Right lobe of liver (tissue), 6 donors: ENCODE data around the gene ADAMTS2. TPM values are rescaled to one million over a fixed set of nuclear protein-coding genes. Genes with fewer than 3 reads are reported as not detected.

Experiments used
- ATAC-seq, 4 donors: fragments of 200-7000 bp; cut with Tn5 transposase; one replicate each; pipeline ENCODE4 v1.9.1; 2020; ENCODE audit warnings: mild to moderate bottlenecking in 4 of 4, moderate library complexity in 4 of 4
- DNase-seq, 3 donors: peaks; one replicate each; pipeline ENCODE4 v3.0.0-alpha.2; 2020
- H3K27ac ChIP-seq, 3 donors: fragments of 200-600 bp; one replicate each; pipeline ENCODE4 v1.8.0; 2022
- H3K27me3 ChIP-seq, 2 donors: fragments of 200-600 bp; one replicate each; pipeline ENCODE4 v1.8.0; 2022
- H3K36me3 ChIP-seq, 4 donors: fragments of 200-600 bp; sonication (generic) in 1 of 4; one replicate each; pipeline versions ENCODE4 v1.5.1 to v1.8.0; 2017 to 2022; ENCODE audit warnings: control low read depth in 1 of 4
- H3K4me1 ChIP-seq, 4 donors: fragments of 200-600 bp; sonication (generic) in 1 of 4; one replicate each; pipeline versions ENCODE4 v1.5.1 to v1.8.0; 2017 to 2022; ENCODE audit warnings: control low read depth in 1 of 4
- H3K4me3 ChIP-seq, 3 donors: fragments of 200-600 bp; one replicate each; pipeline ENCODE4 v1.8.0; 2022
- H3K9me3 ChIP-seq, 4 donors: fragments of 200-600 bp; sonication (generic) in 1 of 4; one replicate each; pipeline versions ENCODE4 v1.5.1 to v1.8.0; 2017 to 2022; ENCODE audit warnings: control low read depth in 1 of 4
- CTCF ChIP-seq, 4 donors: fragments of 200-600 bp in 3 of 4; fragments of 450-650 bp in 1 of 4; IDR thresholded peaks; one replicate each; pipeline versions ENCODE4 v1.5.1 to v1.8.0; 2016 to 2022; ENCODE audit warnings: antibody characterized with exemption in 4 of 4, mild to moderate bottlenecking in 2 of 4
- POLR2A ChIP-seq: fragments of 450-650 bp; IDR thresholded peaks from one replicate; pipeline ENCODE4 v1.6.1; 2017; ENCODE audit warnings: antibody characterized with exemption, mild to moderate bottlenecking
- WGBS: methylation state at CpG from one replicate; pipeline ENCODE4 v1.1.6; 2018; ENCODE audit warnings: low coverage, low lambda C conversion rate; ENCODE audit not compliant: insufficient coverage; ENCODE audit errors: missing lambda C conversion rate; 5-methylcytosine and 5-hydroxymethylcytosine counted together
- intact Hi-C, 2 donors: fragments of 100-400 bp; cut with DNase I; formaldehyde crosslinking; loops; one replicate each; pipeline versions ENCODE4 v1.11.2 to v1.14.1; 2022
- total RNA-seq, 6 experiments: library from RNA; depleted of rRNA in 2 of 6; stranded (reverse); fragments of >200 nt in 2 of 6; fragmentation: NEBNext Ultra II Directional in 3 of 6; extraction: Animal tissue kit (Norgen Biotek cat#: 25700) in 3 of 6; gene quantifications; one replicate each; pipeline versions ENCODE4 v1.1.0 to v1.2.4, GENCODE V29; 2016 to 2023
- donor health status: DM: no; HTN: yes; CAD: no.
- donor health status: DM: no; HTN: no; CAD: no.
- donor health status: DM: no; HTN: no; CAD: no.
- donor health status: DM: no; HTN: yes; CAD: no.
- donor health status: DM: no; HTN: yes; CAD: no.

The ADAMTS2 gene
- total RNA-seq, 6 experiments from 2014 or later: 6.3 to 18.9 (median 13.5) TPM

- Histone ChIP-seq H3K4me3 (no peak overlapping the region), H3K36me3 (no peaks in the 10 kb centered on the region), H3K27me3 (no peaks in the 10 kb centered on the region), H3K4me1 (no peaks in the 10 kb centered on the region), H3K9me3 (no peaks in the 10 kb centered on the region), H3K27ac (no peak overlapping the region)
- ATAC-seq (no peak), DNase-seq (peak in 2 of 3 donors; percentile 3 to 25)
- TF ChIP-seq POLR2A: no peak
- no peak for TF ChIP-seq CTCF (IDR thresholded peaks at IDR 0.05)
- 40% methylated on average over 2 of the region's 13 CpGs for WGBS
- intact Hi-C loops: no loop called here
These were observed 14.9 kb downstream of the ADAMTS2 start for GRCh38 chr5:179330186-179330900.

GRCh38 chr5:179328291-179328690 is 17.0 kb downstream of the ADAMTS2 start:
- Histone ChIP-seq H3K4me3 (no peak overlapping the region), H3K4me1 (no peaks in the 10 kb centered on the region), H3K36me3 (no peaks in the 10 kb centered on the region), H3K9me3 (no peaks in the 10 kb centered on the region), H3K27ac (no peak overlapping the region), H3K27me3 (no peaks in the 10 kb centered on the region)
- TF ChIP-seq POLR2A (no peak), CTCF (IDR thresholded peaks at IDR 0.05) (no peak)
- WGBS: 78% methylated on average over 6 of the region's 6 CpGs
- ATAC-seq (no peak), DNase-seq (peak in 1 of 3 donors; percentile 11)
- intact Hi-C loops: no loop called here

- H3K9me3 ChIP-seq: no peaks in the 10 kb centered on the region
- ATAC-seq: no peak
- DNase-seq: peak in 2 of 3 donors; percentile 7 to 20
- TF ChIP-seq CTCF (IDR thresholded peaks at IDR 0.05) (no peak), POLR2A (no peak)
- 58% methylated on average over 5 of the region's 15 CpGs for WGBS
- H3K27ac ChIP-seq: no peak overlapping the region
- no peak overlapping the region for H3K4me3 ChIP-seq
- no peaks in the 10 kb centered on the region for H3K36me3 ChIP-seq
- H3K27me3 ChIP-seq: no peaks in the 10 kb centered on the region
- H3K4me1 ChIP-seq: no peaks in the 10 kb centered on the region
- intact Hi-C loops: no loop called here
These were observed 18.1 kb downstream of the ADAMTS2 start for GRCh38 chr5:179327021-179327735.

GRCh38 chr5:179326122-179326927 is 18.9 kb downstream of the ADAMTS2 start:
- peak in 1 of 4 donors; percentile 38 for ATAC-seq
- 41% methylated on average over 15 of the region's 30 CpGs for WGBS
- no peak overlapping the region for H3K27ac ChIP-seq

More at GRCh38 chr5:179326122-179326927, 18.9 kb downstream of the ADAMTS2 start:
- intact Hi-C loops: no loop called here
- H3K36me3 ChIP-seq: no peaks in the 10 kb centered on the region
- H3K4me1 ChIP-seq: no peaks in the 10 kb centered on the region
- TF ChIP-seq CTCF (IDR thresholded peaks at IDR 0.05) (no peak), POLR2A (no peak)
- peak in 2 of 3 donors; percentile 8 to 38 for DNase-seq
- H3K9me3 ChIP-seq: no peaks in the 10 kb centered on the region
- no peaks in the 10 kb centered on the region for H3K27me3 ChIP-seq
- no peak overlapping the region for H3K4me3 ChIP-seq
